ENCODE measurements around the gene FPR1.
"Not testable (repeated sequence)": the region's sequence is repeated elsewhere in the genome, so short reads cannot be mapped to it uniquely, and the experiment has no call there.

FPR1 gene

DNA sequence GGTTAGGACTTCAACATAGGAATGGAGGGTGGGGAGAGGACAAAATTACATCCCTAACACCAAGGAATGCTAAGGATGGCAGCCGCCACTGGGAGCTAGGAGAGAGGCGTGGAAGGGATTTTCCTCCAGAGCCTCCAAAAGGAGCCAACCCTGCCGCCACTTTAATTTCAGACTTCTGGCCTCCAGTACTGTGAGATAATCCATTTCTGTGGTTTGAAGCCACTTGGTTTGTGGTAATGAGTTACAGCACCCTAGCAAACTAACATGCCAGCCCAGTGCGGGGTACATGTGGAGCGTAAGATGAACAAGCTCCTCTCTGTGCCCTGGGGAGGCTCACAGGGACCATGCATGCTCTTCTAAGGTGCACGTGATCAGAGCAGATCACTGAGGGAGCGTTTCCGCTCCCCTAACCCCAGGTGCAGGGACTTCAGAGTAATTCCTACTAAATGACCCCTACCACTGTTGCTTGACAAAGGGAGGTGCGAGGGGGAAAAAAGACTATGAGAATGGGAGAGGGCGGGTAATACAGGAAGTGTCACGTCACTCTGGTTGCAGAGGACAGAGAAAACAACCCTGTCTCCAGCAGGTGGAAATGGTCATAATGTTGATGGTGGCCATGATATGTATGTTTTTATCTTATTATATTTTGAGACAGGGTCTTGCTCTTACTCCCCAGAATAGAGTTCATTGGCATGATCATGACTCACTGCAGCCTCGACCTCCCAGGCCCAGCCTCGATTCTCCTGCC lies 12.0 kb downstream of the FPR1 start:
- TF ChIP-seq CTCF (IDR thresholded peaks at IDR 0.05; ENCODE audit: control insufficient read depth, extremely low read depth, insufficient read depth): no peak
- no peak for DNase-seq (ENCODE audit: low read depth)
- no peak overlapping the region for H3K4me3 ChIP-seq (ENCODE audit: low read depth, low read length)

- not testable (repeated sequence) for H3K4me3 ChIP-seq (ENCODE audit: low read depth, low read length); DNase-seq (ENCODE audit: low read depth)
These were observed 13.2 kb downstream of the FPR1 start for GRCh38 chr19:51738523-51738922.

- DNase-seq (ENCODE audit: low read depth): no peak
- H3K4me3 ChIP-seq (ENCODE audit: low read depth, low read length): no peak overlapping the region
- no peak for TF ChIP-seq CTCF (IDR thresholded peaks at IDR 0.05; ENCODE audit: control insufficient read depth, extremely low read depth, insufficient read depth)
These were observed 13.8 kb downstream of the FPR1 start for GRCh38 chr19:51737924-51738323.

DNA sequence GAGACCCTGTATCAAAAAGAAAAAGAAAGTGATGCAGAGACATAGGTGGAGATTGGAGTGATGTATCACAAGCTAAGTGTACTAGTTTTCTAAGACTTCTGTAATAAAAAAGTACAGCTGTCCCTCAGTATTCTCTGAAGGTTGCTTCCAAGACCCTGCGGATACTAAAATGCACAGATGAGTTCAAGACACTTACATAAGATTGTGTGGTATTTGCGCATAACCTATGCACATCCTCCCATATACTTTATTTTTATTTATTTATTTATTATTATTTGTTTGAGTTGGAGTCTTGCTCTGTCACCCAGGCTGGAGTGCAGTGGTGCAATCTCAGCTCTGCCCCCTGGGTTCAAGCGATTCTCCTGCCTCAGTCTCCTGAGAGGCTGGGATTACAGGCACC lies 14.3 kb downstream of the FPR1 start:
- no peak for TF ChIP-seq CTCF (IDR thresholded peaks at IDR 0.05; ENCODE audit: control insufficient read depth, extremely low read depth, insufficient read depth)
- DNase-seq (ENCODE audit: low read depth): no peak
- no peak overlapping the region for H3K4me3 ChIP-seq (ENCODE audit: low read depth, low read length)

DNA sequence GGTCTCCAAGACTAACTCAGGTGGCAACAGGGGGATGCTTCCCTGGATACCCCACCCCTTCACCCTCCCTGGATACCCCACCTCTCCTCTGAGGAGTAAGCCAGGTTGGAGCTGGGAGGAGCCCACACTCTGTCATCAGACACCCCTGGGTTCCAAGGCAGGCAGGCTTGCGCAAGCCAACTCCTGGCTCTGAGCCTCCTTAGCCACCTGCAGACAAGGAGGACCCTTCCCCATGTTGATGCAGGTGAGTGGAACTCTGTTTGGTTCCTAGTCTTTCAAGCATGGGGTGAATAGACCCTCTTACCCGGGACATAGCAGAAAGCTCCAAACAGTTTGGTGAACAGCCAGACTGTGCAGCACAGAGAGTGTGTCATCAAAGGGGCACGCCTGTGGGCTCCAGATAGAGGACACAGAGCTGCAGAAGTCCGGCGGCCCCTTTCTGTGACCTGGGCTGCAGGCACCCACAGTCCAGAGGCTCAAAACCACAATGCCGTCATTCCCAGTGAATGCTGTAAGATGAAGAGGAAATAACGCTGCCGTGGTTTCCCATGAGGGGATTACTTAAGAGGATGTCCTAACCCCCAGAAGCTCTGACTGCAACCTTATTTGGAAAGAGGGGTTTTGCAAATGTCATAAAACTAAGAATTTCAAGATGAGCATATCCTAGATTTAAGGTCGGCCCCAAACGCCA lies 15.8 kb downstream of the FPR1 start:
- H3K4me3 ChIP-seq (ENCODE audit: low read depth, low read length): no peak overlapping the region
- DNase-seq (ENCODE audit: low read depth): no peak
- TF ChIP-seq CTCF (IDR thresholded peaks at IDR 0.05; ENCODE audit: control insufficient read depth, extremely low read depth, insufficient read depth): no peak

- TF ChIP-seq CTCF (IDR thresholded peaks at IDR 0.05; ENCODE audit: control insufficient read depth, extremely low read depth, insufficient read depth): no peak
- no peak overlapping the region for H3K4me3 ChIP-seq (ENCODE audit: low read depth, low read length)
- no peak for DNase-seq (ENCODE audit: low read depth)
These were observed 17.7 kb downstream of the FPR1 start for GRCh38 chr19:51733742-51734522.

GRCh38 chr19:51729781-51730180 lies 21.9 kb downstream of the FPR1 start:
- no peak overlapping the region for H3K4me3 ChIP-seq (ENCODE audit: low read depth, low read length)
- no peak for TF ChIP-seq CTCF (IDR thresholded peaks at IDR 0.05; ENCODE audit: control insufficient read depth, extremely low read depth, insufficient read depth)
- DNase-seq (ENCODE audit: low read depth): no peak
